BE2C (cell line): ENCODE measurements around the gene CHMP4B.

Source experiments
- DNase-seq: peaks from one replicate; pipeline ENCODE4 v3.0.0-alpha.2; 2020
- H3K27me3 ChIP-seq: fragments of 250-450 bp; sonication (Bioruptor Pico); 2 replicates; pipeline ENCODE4 v1.5.1; 2020; ENCODE audit warnings: mild to moderate bottlenecking
- H3K36me3 ChIP-seq: fragments of 250-450 bp; sonication (Bioruptor Pico); 2 replicates; pipeline ENCODE4 v1.5.1; 2020; ENCODE audit warnings: mild to moderate bottlenecking
- H3K4me1 ChIP-seq: fragments of 250-450 bp; sonication (Bioruptor Pico); 2 replicates; pipeline ENCODE4 v1.5.1; 2020
- H3K4me3 ChIP-seq: 2 replicates; pipeline ENCODE4 v1.5.1; 2011; ENCODE audit warnings: low read depth, low read length
- H3K9me3 ChIP-seq: fragments of 250-450 bp; sonication (Bioruptor Pico); 2 replicates; pipeline ENCODE4 v1.5.1; 2020
- CTCF ChIP-seq: IDR thresholded peaks from 2 replicates; pipeline ENCODE4 v1.5.1; 2012; ENCODE audit warnings: mild to moderate bottlenecking, low read depth, low read length

The CHMP4B gene

GRCh38 chr20:33817411-33817810, 6.3 kb downstream of the CHMP4B start:
- DNase-seq, result no peak
- H3K36me3 ChIP-seq, result no peaks in the 10 kb centered on the region; the same call in none of the 2 replicates
- no peak for TF ChIP-seq CTCF
- no peaks in the 10 kb centered on the region for H3K27me3 ChIP-seq
- H3K9me3 ChIP-seq, result no peaks in the 10 kb centered on the region
- no peak overlapping the region for H3K4me3 ChIP-seq
- H3K4me1 ChIP-seq, result no peaks in the 10 kb centered on the region; the same call in 1 of the 2 replicates

- no peak for TF ChIP-seq CTCF
- Histone ChIP-seq H3K4me3 (no peak overlapping the region), H3K27me3 (no peaks in the 10 kb centered on the region), H3K36me3 (no peaks in the 10 kb centered on the region; the same call in 1 of the 2 replicates), H3K4me1 (no peaks in the 10 kb centered on the region), H3K9me3 (no peaks in the 10 kb centered on the region)
- no peak for DNase-seq
Measured at GRCh38 chr20:33819456-33819855, 8.3 kb downstream of the CHMP4B start.

- Histone ChIP-seq H3K36me3 (no peaks in the 10 kb centered on the region; the same call in 1 of the 2 replicates), H3K9me3 (no peaks in the 10 kb centered on the region), H3K4me1 (no peaks in the 10 kb centered on the region), H3K4me3 (no peak overlapping the region), H3K27me3 (no peaks in the 10 kb centered on the region)
- no peak for TF ChIP-seq CTCF
- DNase-seq, result no peak
Measured at GRCh38 chr20:33820362-33820761, 9.2 kb downstream of the CHMP4B start.

GRCh38 chr20:33821270-33821836, 10.2 kb downstream of the CHMP4B start:
- H3K4me1 ChIP-seq, result no peaks in the 10 kb centered on the region
- TF ChIP-seq CTCF, result no peak
- no peak for DNase-seq
- no peaks in the 10 kb centered on the region; the same call in 1 of the 2 replicates for H3K36me3 ChIP-seq
- H3K9me3 ChIP-seq, result no peaks in the 10 kb centered on the region
- no peak overlapping the region for H3K4me3 ChIP-seq
- no peaks in the 10 kb centered on the region for H3K27me3 ChIP-seq

- Histone ChIP-seq H3K36me3 (no peaks in the 10 kb centered on the region; the same call in 1 of the 2 replicates), H3K9me3 (no peaks in the 10 kb centered on the region), H3K27me3 (no peaks in the 10 kb centered on the region), H3K4me1 (no peaks in the 10 kb centered on the region), H3K4me3 (no peak overlapping the region)
- TF ChIP-seq CTCF, result no peak
- DNase-seq, result no peak
Measured at GRCh38 chr20:33822423-33822822, 11.3 kb downstream of the CHMP4B start.

- no peaks in the 10 kb centered on the region; the same call in 1 of the 2 replicates for H3K36me3 ChIP-seq
Measured at GRCh38 chr20:33822991-33823390, 11.8 kb downstream of the CHMP4B start.

More at GRCh38 chr20:33822991-33823390, 11.8 kb downstream of the CHMP4B start:
- H3K9me3 ChIP-seq, result no peaks in the 10 kb centered on the region
- H3K4me1 ChIP-seq, result no peaks in the 10 kb centered on the region
- no peaks in the 10 kb centered on the region for H3K27me3 ChIP-seq
- H3K4me3 ChIP-seq, result no peak overlapping the region
- TF ChIP-seq CTCF, result no peak
- DNase-seq, result no peak
